ENCODE results near the gene NUB1. TPM values are rescaled to one million over a fixed set of nuclear protein-coding genes. Genes with fewer than 3 reads are reported as not detected.

Gene NUB1
- total RNA-seq, 1 donor from 2014 or later = 61.7 TPM

DNA sequence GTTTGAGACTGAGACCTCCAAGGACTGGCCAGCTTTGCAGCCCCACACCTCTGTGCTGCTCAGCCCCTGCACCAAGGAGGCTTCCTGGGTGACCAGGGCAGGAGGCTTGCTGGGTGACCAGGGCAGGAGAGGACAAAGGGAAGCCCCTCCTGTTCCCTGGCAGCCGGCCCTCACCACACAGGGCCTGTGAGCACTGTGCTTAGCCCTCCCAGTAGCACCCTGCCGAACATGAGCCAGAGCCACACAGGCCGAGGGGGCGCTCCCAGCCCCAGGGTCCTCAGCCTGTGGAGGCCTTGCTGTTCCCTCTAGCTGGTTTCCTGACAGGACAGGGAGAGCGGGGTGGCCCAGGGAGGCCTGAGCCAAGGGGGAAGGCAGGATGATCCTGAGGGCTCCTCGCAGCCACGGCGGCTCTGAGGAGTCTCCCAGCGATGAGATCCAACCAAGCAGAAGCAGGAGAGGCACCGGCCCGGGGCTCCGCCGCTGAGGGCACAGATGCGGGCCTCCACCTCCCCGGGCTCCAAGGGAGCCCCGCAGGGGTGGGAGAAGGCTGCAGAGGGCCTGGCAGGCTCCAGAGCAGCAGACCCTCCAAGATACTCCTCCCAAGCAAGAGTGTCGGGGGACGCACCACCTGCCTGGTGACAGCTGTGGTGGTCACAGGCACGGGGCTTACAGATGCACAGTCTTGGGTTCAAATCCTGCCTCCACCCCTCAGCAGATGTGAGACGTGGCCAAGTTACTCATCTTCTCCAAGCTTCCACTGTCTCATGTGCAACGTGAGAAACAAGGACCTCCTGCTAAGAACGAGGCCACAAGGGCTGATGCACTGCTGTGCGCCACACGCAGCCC is 45.8 kb downstream of the NUB1 start:
- H3K9me3 Mint-ChIP-seq = no peaks in the 10 kb centered on the region
- no peak overlapping the region for H3K27ac Mint-ChIP-seq
- H3K36me3 Mint-ChIP-seq = no peaks in the 10 kb centered on the region
- Histone ChIP-seq H3K9me3 (ENCODE audit: low read depth) (no peaks in the 10 kb centered on the region), H3K4me3 (no peak overlapping the region), H3K9ac (no peak overlapping the region), H3K27ac (no peak overlapping the region), H3F3A (ENCODE audit: low read depth) (peaks cover 6% of the 10 kb centered on the region), H4K20me1 (ENCODE audit: low read depth) (peaks cover 5% of the 10 kb centered on the region), H3K4me1 (peaks cover 3% of the 10 kb centered on the region), H3K36me3 (no peaks in the 10 kb centered on the region), H3K27me3 (peaks cover 25% of the 10 kb centered on the region), H2AFZ (replicated peaks) (no peak overlapping the region), H3K4me2 (no peak overlapping the region), H3K79me2 (ENCODE audit: low read depth) (no peaks in the 10 kb centered on the region)
- H3K4me3 Mint-ChIP-seq = no peak overlapping the region
- no peak for DNase-seq (ENCODE audit: low spot score)
- no peak for TF ChIP-seq EZH2phosphoT487 (IDR thresholded peaks at IDR 0.05)
- TF ChIP-seq CTCF (IDR thresholded peaks at IDR 0.05) = no peak
- TF ChIP-seq EZH2 (IDR thresholded peaks at IDR 0.05) = no peak
- H3K4me1 Mint-ChIP-seq = peaks cover 5% of the 10 kb centered on the region
- H3K27me3 Mint-ChIP-seq (ENCODE audit: insufficient read depth, low read depth) = peaks cover 13% of the 10 kb centered on the region

DNA sequence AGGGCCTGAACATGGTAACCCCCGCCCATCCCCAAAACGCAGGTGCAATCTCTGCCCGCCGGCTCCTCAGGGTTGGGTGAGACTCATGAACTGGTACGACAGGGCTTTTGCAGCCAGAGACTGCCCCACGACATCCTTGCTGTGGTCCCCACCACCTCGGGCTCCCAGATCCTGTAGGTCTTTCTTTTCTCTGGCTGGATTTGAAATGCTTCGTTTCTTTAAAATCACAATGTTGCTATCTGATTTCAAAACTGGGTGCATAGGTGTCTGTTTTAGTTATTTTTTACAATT is 46.3 kb downstream of the NUB1 start:
- peaks cover 6% of the 10 kb centered on the region for H3F3A ChIP-seq (ENCODE audit: low read depth)
- no peaks in the 10 kb centered on the region for H4K20me1 ChIP-seq (ENCODE audit: low read depth)
- no peak overlapping the region for H2AFZ ChIP-seq (replicated peaks)
- peaks cover 20% of the 10 kb centered on the region for H3K27me3 ChIP-seq
- no peak overlapping the region for H3K4me3 ChIP-seq
- DNase-seq (ENCODE audit: low spot score) = no peak
- peaks cover 8% of the 10 kb centered on the region for H3K4me1 ChIP-seq
- H3K27ac Mint-ChIP-seq = no peak overlapping the region
- no peak overlapping the region for H3K4me2 ChIP-seq
- no peaks in the 10 kb centered on the region for H3K36me3 Mint-ChIP-seq
- no peak overlapping the region for H3K4me3 Mint-ChIP-seq
- no peaks in the 10 kb centered on the region for H3K9me3 Mint-ChIP-seq
- peaks cover 12% of the 10 kb centered on the region for H3K27me3 Mint-ChIP-seq (ENCODE audit: insufficient read depth, low read depth)
- no peak overlapping the region for H3K27ac ChIP-seq
- H3K36me3 ChIP-seq = no peaks in the 10 kb centered on the region
- no peaks in the 10 kb centered on the region for H3K79me2 ChIP-seq (ENCODE audit: low read depth)
- peaks cover 7% of the 10 kb centered on the region for H3K4me1 Mint-ChIP-seq
- no peaks in the 10 kb centered on the region for H3K9me3 ChIP-seq (ENCODE audit: low read depth)
- no peak overlapping the region for H3K9ac ChIP-seq
- no peak for TF ChIP-seq EZH2 (IDR thresholded peaks at IDR 0.05)
- no peak for TF ChIP-seq EZH2phosphoT487 (IDR thresholded peaks at IDR 0.05)
- TF ChIP-seq CTCF (IDR thresholded peaks at IDR 0.05) = no peak

DNA sequence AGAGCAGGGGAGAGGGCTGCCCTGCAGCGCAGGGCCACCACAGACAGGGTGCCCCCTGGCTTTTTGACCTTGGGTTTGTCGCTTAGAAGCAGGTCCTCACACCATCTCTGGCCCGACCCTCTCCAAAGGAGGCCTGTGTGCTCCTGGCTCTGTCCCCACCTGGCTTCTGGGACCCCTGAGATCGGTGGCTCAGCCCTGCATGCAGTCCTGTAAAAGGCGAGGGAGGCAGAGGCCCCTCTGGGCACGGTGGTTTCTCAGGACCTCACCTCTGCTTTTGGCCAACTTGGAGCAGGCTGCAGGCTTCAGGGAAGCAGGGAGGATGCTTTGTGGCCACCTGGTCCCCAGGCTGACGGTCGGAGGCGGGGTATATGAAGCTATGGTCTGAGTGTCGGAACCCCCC is 46.8 kb downstream of the NUB1 start:
- H3K27ac Mint-ChIP-seq = no peak overlapping the region
- Histone ChIP-seq H3K4me1 (peaks cover 9% of the 10 kb centered on the region), H4K20me1 (ENCODE audit: low read depth) (no peaks in the 10 kb centered on the region), H3K9me3 (ENCODE audit: low read depth) (no peaks in the 10 kb centered on the region), H3K27ac (no peak overlapping the region), H3K36me3 (no peaks in the 10 kb centered on the region), H2AFZ (replicated peaks) (no peak overlapping the region), H3K4me2 (no peak overlapping the region), H3K9ac (no peak overlapping the region), H3K79me2 (ENCODE audit: low read depth) (no peaks in the 10 kb centered on the region), H3F3A (ENCODE audit: low read depth) (peaks cover 5% of the 10 kb centered on the region), H3K4me3 (no peak overlapping the region), H3K27me3 (peaks cover 15% of the 10 kb centered on the region)
- no peaks in the 10 kb centered on the region for H3K9me3 Mint-ChIP-seq
- TF ChIP-seq CTCF (IDR thresholded peaks at IDR 0.05) = no peak
- TF ChIP-seq EZH2 (IDR thresholded peaks at IDR 0.05) = no peak
- TF ChIP-seq EZH2phosphoT487 (IDR thresholded peaks at IDR 0.05) = no peak
- H3K36me3 Mint-ChIP-seq = no peaks in the 10 kb centered on the region
- no peak overlapping the region for H3K4me3 Mint-ChIP-seq
- DNase-seq (ENCODE audit: low spot score) = no peak
- peaks cover 16% of the 10 kb centered on the region for H3K27me3 Mint-ChIP-seq (ENCODE audit: insufficient read depth, low read depth)
- peaks cover 11% of the 10 kb centered on the region for H3K4me1 Mint-ChIP-seq
